Naive thymus-derived CD4-positive, alpha-beta T cell (primary cell): Measurements from ENCODE around the gene DMD. TPM values are rescaled to one million over a fixed set of nuclear protein-coding genes. Genes with fewer than 3 reads are reported as not detected.

Experiments used
- ATAC-seq: fragments of 150-1000 bp; cut with Tn5 transposase; 2 replicates; pipeline ENCODE4 v1.10.0; 2021; ENCODE audit warnings: mild to moderate bottlenecking, moderate library complexity
- CTCF ChIA-PET: fragments of 350-600 bp; sonication (Branson Sonifier 250); formaldehyde crosslinking; loops from one replicate; lab custom pipeline; 2021; ENCODE audit warnings: antibody characterized with exemption; lab: Charles Lee
- POLR2A ChIA-PET: fragments of 350-600 bp; sonication (Branson Sonifier 250); formaldehyde crosslinking; loops from one replicate; lab custom pipeline; 2021; ENCODE audit warnings: antibody characterized with exemption, inconsistent platforms; lab: Charles Lee
- DNase-seq, 9 donors: peaks; one replicate each; pipeline versions ENCODE4 v3.0.0 to v3.0.0-alpha.2; 2020 to 2022; ENCODE audit warnings: mixed read lengths in 1 of 9
- H3K27ac ChIP-seq: one replicate; pipeline ENCODE4 v1.7.0; 2013; ENCODE audit warnings: mild to moderate bottlenecking, low read depth, low read length, moderate library complexity
- H3K27me3 ChIP-seq, 2 donors: one replicate each; pipeline ENCODE4 v1.7.0; 2013; ENCODE audit warnings: low read length in 2 of 2, mild to moderate bottlenecking in 2 of 2, moderate library complexity in 2 of 2; ENCODE audit not compliant: control insufficient read depth in 2 of 2, insufficient read depth in 2 of 2
- H3K36me3 ChIP-seq, 3 experiments: 1 replicate in 2 of 3; 2 replicates in 1 of 3; pipeline ENCODE4 v1.7.0; 2013; ENCODE audit warnings: low read length in 3 of 3, mild to moderate bottlenecking in 3 of 3, moderate library complexity in 1 of 3; ENCODE audit not compliant: insufficient read depth in 3 of 3, control insufficient read depth in 2 of 3
- H3K4me1 ChIP-seq, 2 donors: one replicate each; pipeline ENCODE4 v1.7.0; 2013; ENCODE audit warnings: low read length in 2 of 2, mild to moderate bottlenecking in 2 of 2, moderate library complexity in 1 of 2; ENCODE audit not compliant: control insufficient read depth in 2 of 2, insufficient read depth in 2 of 2
- H3K4me3 ChIP-seq: 2 replicates; pipeline ENCODE4 v1.7.0; 2013; ENCODE audit warnings: mild to moderate bottlenecking, low read length
- H3K9me3 ChIP-seq, 3 experiments: 1 replicate in 2 of 3; 2 replicates in 1 of 3; pipeline ENCODE4 v1.7.0; 2013; ENCODE audit warnings: low read length in 3 of 3; ENCODE audit not compliant: control insufficient read depth in 2 of 3
- H3K27ac Mint-ChIP-seq, 9 donors: one replicate each; pipeline ENCODE4 v1.8.0; 2020 to 2022; ENCODE audit warnings: mixed read lengths in 9 of 9, mild to moderate bottlenecking in 8 of 9, moderate library complexity in 5 of 9, inconsistent platforms in 2 of 9
- H3K27me3 Mint-ChIP-seq, 5 donors: one replicate each; pipeline ENCODE4 v1.8.0; 2021 to 2022; ENCODE audit warnings: mixed read lengths in 5 of 5, mild to moderate bottlenecking in 1 of 5
- H3K36me3 Mint-ChIP-seq, 5 donors: one replicate each; pipeline ENCODE4 v1.8.0; 2020 to 2022; ENCODE audit warnings: mixed read lengths in 5 of 5, mild to moderate bottlenecking in 3 of 5, inconsistent platforms in 1 of 5
- H3K4me1 Mint-ChIP-seq, 7 donors: one replicate each; pipeline ENCODE4 v1.8.0; 2020 to 2022; ENCODE audit warnings: mixed read lengths in 7 of 7, mild to moderate bottlenecking in 3 of 7, inconsistent platforms in 1 of 7
- H3K4me3 Mint-ChIP-seq, 10 donors: one replicate each; pipeline ENCODE4 v1.8.0; 2020 to 2022; ENCODE audit warnings: mild to moderate bottlenecking in 10 of 10, mixed read lengths in 10 of 10, moderate library complexity in 6 of 10, inconsistent platforms in 2 of 10
- H3K9me3 Mint-ChIP-seq, 11 donors: one replicate each; pipeline ENCODE4 v1.8.0; 2020 to 2022; ENCODE audit warnings: mixed read lengths in 11 of 11, mild to moderate bottlenecking in 4 of 11, inconsistent platforms in 1 of 11, moderate library complexity in 1 of 11
- intact Hi-C, 2 donors: fragments of 100-400 bp; cut with micrococcal nuclease; formaldehyde crosslinking; loops; one replicate each; pipeline ENCODE4 v1.15.1; 2023
- polyA plus RNA-seq, 2 donors: library from polyadenylated mRNA; unstranded; fragments of 300-500 nt; fragmentation: Illumina TruSeq; gene quantifications; one replicate each; pipeline ENCODE4 v1.2.3, GENCODE V29; 2021
- total RNA-seq, 6 experiments: library from RNA in 5 of 6; stranded (reverse) in 5 of 6; gene quantifications; 1 replicate in 5 of 6; 2 replicates in 1 of 6; pipeline ENCODE4 v1.2.3 and lab custom pipeline; 2021 to 2026

Gene DMD
- total and polyA plus RNA-seq, 7 experiments from 2014 or later = 0.02 to 4.9 (median 0.28) TPM; not detected in 3

- H3K4me1 Mint-ChIP-seq = no peaks in the 10 kb centered on the region
- ATAC-seq = no peak
- Histone ChIP-seq H3K27ac (no peak overlapping the region), H3K4me1 (no peaks in the 10 kb centered on the region), H3K36me3 (no peaks in the 10 kb centered on the region), H3K9me3 (no peaks in the 10 kb centered on the region), H3K4me3 (no peak overlapping the region), H3K27me3 (no peaks in the 10 kb centered on the region)
- ChIA-PET CTCF (no interaction called here), POLR2A (no interaction called here)
- peaks cover 0 to 3% (median 0%) of the 10 kb centered on the region in 11 donors for H3K9me3 Mint-ChIP-seq
- H3K4me3 Mint-ChIP-seq = no peak overlapping the region
- intact Hi-C loops = no loop called here
- no peaks in the 10 kb centered on the region for H3K36me3 Mint-ChIP-seq
- H3K27ac Mint-ChIP-seq = no peak overlapping the region
- DNase-seq = no peak
- no peaks in the 10 kb centered on the region for H3K27me3 Mint-ChIP-seq
Measured at GRCh38 chrX:31522760-31523159, 1688.6 kb downstream of the DMD start.

GRCh38 chrX:31521941-31522340, 1689.4 kb downstream of the DMD start:
- Mint-ChIP-seq H3K4me1 (no peaks in the 10 kb centered on the region), H3K36me3 (no peaks in the 10 kb centered on the region), H3K27me3 (no peaks in the 10 kb centered on the region), H3K27ac (no peak overlapping the region), H3K9me3 (peaks cover 0 to 3% (median 0%) of the 10 kb centered on the region in 11 donors), H3K4me3 (no peak overlapping the region)
- Histone ChIP-seq H3K9me3 (no peaks in the 10 kb centered on the region), H3K27me3 (no peaks in the 10 kb centered on the region), H3K36me3 (no peaks in the 10 kb centered on the region), H3K27ac (no peak overlapping the region), H3K4me1 (no peaks in the 10 kb centered on the region), H3K4me3 (no peak overlapping the region)
- intact Hi-C loops = no loop called here
- DNase-seq (no peak), ATAC-seq (no peak)
- POLR2A ChIA-PET = no interaction called here
- CTCF ChIA-PET = no interaction called here

GRCh38 chrX:31516527-31516926, 1694.8 kb downstream of the DMD start:
- Histone ChIP-seq H3K4me3 (no peak overlapping the region), H3K27me3 (no peaks in the 10 kb centered on the region), H3K27ac (no peak overlapping the region), H3K9me3 (no peaks in the 10 kb centered on the region), H3K36me3 (no peaks in the 10 kb centered on the region), H3K4me1 (no peaks in the 10 kb centered on the region)
- H3K27ac Mint-ChIP-seq = no peak overlapping the region
- DNase-seq (no peak), ATAC-seq (no peak)
- H3K36me3 Mint-ChIP-seq = no peaks in the 10 kb centered on the region
- ChIA-PET CTCF (no interaction called here), POLR2A (no interaction called here)
- no peak overlapping the region for H3K4me3 Mint-ChIP-seq
- no peaks in the 10 kb centered on the region for H3K4me1 Mint-ChIP-seq
- intact Hi-C loops = no loop called here
- H3K9me3 Mint-ChIP-seq = peaks cover 0 to 2% (median 0%) of the 10 kb centered on the region in 11 donors
- H3K27me3 Mint-ChIP-seq = peaks cover 0 to 5% (median 0%) of the 10 kb centered on the region in 5 donors

- ATAC-seq (no peak), DNase-seq (no peak)
- Histone ChIP-seq H3K27ac (no peak overlapping the region), H3K27me3 (no peaks in the 10 kb centered on the region), H3K36me3 (no peaks in the 10 kb centered on the region), H3K9me3 (no peaks in the 10 kb centered on the region), H3K4me3 (no peak overlapping the region), H3K4me1 (no peaks in the 10 kb centered on the region)
- intact Hi-C loops = no loop called here
- H3K27me3 Mint-ChIP-seq = no peaks in the 10 kb centered on the region
- no peak overlapping the region for H3K4me3 Mint-ChIP-seq
- ChIA-PET CTCF (no interaction called here), POLR2A (no interaction called here)
- peaks cover 0 to 3% (median 0%) of the 10 kb centered on the region in 11 donors for H3K9me3 Mint-ChIP-seq
- no peaks in the 10 kb centered on the region for H3K36me3 Mint-ChIP-seq
- H3K27ac Mint-ChIP-seq = no peak overlapping the region
- H3K4me1 Mint-ChIP-seq = no peaks in the 10 kb centered on the region
Measured at GRCh38 chrX:31508338-31508737, 1703.0 kb downstream of the DMD start.

DNA sequence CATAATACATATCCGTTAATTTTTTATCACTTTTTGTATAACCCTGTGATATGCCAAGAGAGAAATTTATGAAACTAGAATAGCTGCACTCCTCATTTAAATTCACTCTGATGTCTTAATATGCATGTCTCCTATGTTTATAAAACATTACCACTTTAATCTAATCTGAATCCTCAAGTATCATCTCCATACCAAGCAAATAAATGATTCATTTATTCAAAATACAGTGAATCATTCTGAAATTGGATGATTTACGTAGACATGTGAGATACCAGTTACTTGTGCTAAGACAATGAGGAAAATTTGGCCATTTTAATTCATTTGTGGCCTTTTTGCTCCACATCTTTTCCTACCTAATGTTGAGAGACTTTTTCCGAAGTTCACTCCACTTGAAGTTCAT, 1704.4 kb downstream of the DMD start:
- no peak for ATAC-seq
- Mint-ChIP-seq H3K27me3 (no peaks in the 10 kb centered on the region), H3K4me3 (no peak overlapping the region), H3K36me3 (no peaks in the 10 kb centered on the region), H3K9me3 (peaks cover 0 to 3% (median 0%) of the 10 kb centered on the region in 11 donors), H3K27ac (no peak overlapping the region), H3K4me1 (no peaks in the 10 kb centered on the region)
- intact Hi-C loops = no loop called here
- Histone ChIP-seq H3K27me3 (no peaks in the 10 kb centered on the region), H3K9me3 (no peaks in the 10 kb centered on the region), H3K4me1 (no peaks in the 10 kb centered on the region), H3K4me3 (no peak overlapping the region), H3K27ac (no peak overlapping the region), H3K36me3 (no peaks in the 10 kb centered on the region)
- ChIA-PET POLR2A (no interaction called here), CTCF (no interaction called here)
- no peak for DNase-seq

- Histone ChIP-seq H3K36me3 (no peaks in the 10 kb centered on the region), H3K27me3 (no peaks in the 10 kb centered on the region), H3K4me3 (no peak overlapping the region), H3K9me3 (no peaks in the 10 kb centered on the region), H3K4me1 (no peaks in the 10 kb centered on the region), H3K27ac (no peak overlapping the region)
- DNase-seq = no peak
- POLR2A ChIA-PET = no interaction called here
- ATAC-seq = no peak
- CTCF ChIA-PET = no interaction called here
- H3K27me3 Mint-ChIP-seq = no peaks in the 10 kb centered on the region
- no peaks in the 10 kb centered on the region for H3K4me1 Mint-ChIP-seq
- H3K4me3 Mint-ChIP-seq = no peak overlapping the region
- H3K9me3 Mint-ChIP-seq = peaks cover 0 to 3% (median 0%) of the 10 kb centered on the region in 11 donors
- no peaks in the 10 kb centered on the region for H3K36me3 Mint-ChIP-seq
- intact Hi-C loops = no loop called here
- H3K27ac Mint-ChIP-seq = no peak overlapping the region
Measured at GRCh38 chrX:31506360-31506759, 1705.0 kb downstream of the DMD start.

DNA sequence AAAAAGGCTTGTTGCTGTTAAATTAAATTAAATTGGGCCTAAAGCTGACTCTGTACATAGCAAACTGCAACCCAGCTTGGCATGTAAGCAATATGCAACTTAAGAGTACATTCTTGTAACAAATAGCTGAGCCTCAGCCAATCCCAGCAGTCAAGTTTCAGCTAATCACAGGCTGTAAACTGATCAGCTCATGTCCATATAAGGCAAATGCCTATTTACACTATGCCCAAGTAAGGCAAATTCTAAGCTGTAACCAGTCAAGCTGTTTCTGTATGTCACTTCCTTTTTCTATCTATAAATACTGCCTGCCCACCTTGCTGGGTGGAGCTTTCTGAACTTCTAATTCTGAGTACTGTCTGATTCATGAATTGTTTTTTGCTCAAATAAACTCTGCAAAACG, 1710.4 kb downstream of the DMD start:
- Histone ChIP-seq H3K4me1 (no peaks in the 10 kb centered on the region), H3K27ac (no peak overlapping the region), H3K27me3 (no peaks in the 10 kb centered on the region), H3K9me3 (no peaks in the 10 kb centered on the region), H3K36me3 (no peaks in the 10 kb centered on the region), H3K4me3 (no peak overlapping the region)
- no peaks in the 10 kb centered on the region for H3K27me3 Mint-ChIP-seq
- DNase-seq (no peak), ATAC-seq (no peak)
- intact Hi-C loops = no loop called here
- POLR2A ChIA-PET = no interaction called here
- no peak overlapping the region for H3K4me3 Mint-ChIP-seq
- no peak overlapping the region for H3K27ac Mint-ChIP-seq
- H3K4me1 Mint-ChIP-seq = no peaks in the 10 kb centered on the region
- CTCF ChIA-PET = no interaction called here
- peaks cover 0 to 3% (median 0%) of the 10 kb centered on the region in 11 donors for H3K9me3 Mint-ChIP-seq
- H3K36me3 Mint-ChIP-seq = no peaks in the 10 kb centered on the region
